Activated CD8-positive, alpha-beta memory T cell treated with anti-CD3 and anti-CD28 coated beads, Interleukin-2, amount 10 ng/mL, durations not matched to agents 7 days and 5 days (primary cell): Measurements from ENCODE around the gene P3H3. TPM values are rescaled to one million over a fixed set of nuclear protein-coding genes. Genes with fewer than 3 reads are reported as not detected.
A peak's percentile ranks its signal among the peaks of the same experiment; 100 is the strongest.

Experiments used
- ATAC-seq: fragments of 150-1000 bp; cut with Tn5 transposase; one replicate; pipeline ENCODE4 v1.10.0; 2021; ENCODE audit warnings: moderate library complexity
- CTCF ChIA-PET: fragments of 350-600 bp; sonication (Branson Sonifier 250); formaldehyde crosslinking; loops from one replicate; lab custom pipeline; 2021; ENCODE audit warnings: antibody characterized with exemption; lab: Charles Lee
- DNase-seq: peaks from one replicate; pipeline ENCODE4 v3.0.0-alpha.2; 2020
- H3K27ac Mint-ChIP-seq: one replicate; pipeline ENCODE4 v1.8.0; 2021; ENCODE audit warnings: mild to moderate bottlenecking, mixed read lengths
- H3K27me3 Mint-ChIP-seq: one replicate; pipeline ENCODE4 v1.8.0; 2021; ENCODE audit warnings: mixed read lengths
- H3K36me3 Mint-ChIP-seq: one replicate; pipeline ENCODE4 v1.8.0; 2021; ENCODE audit warnings: mild to moderate bottlenecking, mixed read lengths
- H3K4me1 Mint-ChIP-seq: one replicate; pipeline ENCODE4 v1.8.0; 2021; ENCODE audit warnings: mixed read lengths
- H3K4me3 Mint-ChIP-seq: one replicate; pipeline ENCODE4 v1.8.0; 2021; ENCODE audit warnings: mild to moderate bottlenecking, moderate library complexity, mixed read lengths
- H3K9me3 Mint-ChIP-seq: one replicate; pipeline ENCODE4 v1.8.0; 2022; ENCODE audit warnings: low read depth, mixed read lengths
- total RNA-seq, 2 experiments: library from RNA; stranded (reverse); gene quantifications; one replicate each; pipeline ENCODE4 v1.2.3, GENCODE V29; 2021

P3H3 gene
- total RNA-seq, 2 experiments from 2014 or later, result 0.23 to 0.99 TPM

- no peak overlapping the region for H3K27ac Mint-ChIP-seq
- CTCF ChIA-PET, result interaction anchor here (0.7 to 10.4 kb wide), 24 partner anchors 11 to 267 kb away, joined by 3 to 120 read pairs (median 4); partner anchors contain the start of genes CDCA3, GNB3, LAG3 and MLF2
- ATAC-seq, result no peak
These were observed 3.3 kb upstream of the P3H3 start for GRCh38 chr12:6824901-6825381.

GRCh38 chr12:6825398-6826124 lies 2.6 kb upstream of the P3H3 start:
- ATAC-seq (peak; percentile 74), DNase-seq (peak; percentile 86)
- H3K27me3 Mint-ChIP-seq, result peaks cover 80% of the 10 kb centered on the region
- no peak overlapping the region for H3K4me3 Mint-ChIP-seq
- no peak overlapping the region for H3K27ac Mint-ChIP-seq
- CTCF ChIA-PET, result interaction anchor here (0.7 to 10.4 kb wide), 25 partner anchors 11 to 263 kb away, joined by 3 to 120 read pairs (median 5); partner anchors contain the start of genes CDCA3, COPS7A, GNB3 and LAG3
- no peaks in the 10 kb centered on the region for H3K9me3 Mint-ChIP-seq
- H3K36me3 Mint-ChIP-seq, result no peaks in the 10 kb centered on the region
- peaks cover 28% of the 10 kb centered on the region for H3K4me1 Mint-ChIP-seq

More at GRCh38 chr12:6824901-6825381, 3.3 kb upstream of the P3H3 start:
- no peak overlapping the region for H3K4me3 Mint-ChIP-seq
- no peak for DNase-seq
- H3K27me3 Mint-ChIP-seq, result peaks cover 76% of the 10 kb centered on the region
- H3K4me1 Mint-ChIP-seq, result peaks cover 28% of the 10 kb centered on the region
- no peaks in the 10 kb centered on the region for H3K36me3 Mint-ChIP-seq
- no peaks in the 10 kb centered on the region for H3K9me3 Mint-ChIP-seq

- CTCF ChIA-PET, result interaction anchor here (0.7 to 10.4 kb wide), 16 partner anchors 11 to 263 kb away, joined by 3 to 120 read pairs (median 6); partner anchors contain the start of genes CDCA3, COPS7A, GNB3 and LAG3
- peaks cover 79% of the 10 kb centered on the region for H3K27me3 Mint-ChIP-seq
- DNase-seq (no peak), ATAC-seq (no peak)
- H3K9me3 Mint-ChIP-seq, result no peaks in the 10 kb centered on the region
- peaks cover 23% of the 10 kb centered on the region for H3K4me1 Mint-ChIP-seq
- H3K27ac Mint-ChIP-seq, result no peak overlapping the region
- H3K4me3 Mint-ChIP-seq, result no peak overlapping the region
- no peaks in the 10 kb centered on the region for H3K36me3 Mint-ChIP-seq
These were observed 2.0 kb upstream of the P3H3 start for GRCh38 chr12:6826125-6826733.

GRCh38 chr12:6826734-6827436 lies 1.3 kb upstream of the P3H3 start:
- no peaks in the 10 kb centered on the region for H3K9me3 Mint-ChIP-seq
- H3K4me3 Mint-ChIP-seq, result no peak overlapping the region
- no peak for ATAC-seq
- H3K4me1 Mint-ChIP-seq, result peaks cover 21% of the 10 kb centered on the region
- CTCF ChIA-PET, result interaction anchor here (0.9 to 10.4 kb wide), 9 partner anchors 10 to 264 kb away, joined by 3 to 120 read pairs (median 7); partner anchors contain the start of genes COPS7A, GNB3, MLF2 and PTMS
- peaks cover 84% of the 10 kb centered on the region for H3K27me3 Mint-ChIP-seq
- DNase-seq, result no peak
- H3K27ac Mint-ChIP-seq, result no peak overlapping the region
- no peaks in the 10 kb centered on the region for H3K36me3 Mint-ChIP-seq

- ATAC-seq, result peak; percentile 24
- no peak overlapping the region for H3K4me3 Mint-ChIP-seq
These were observed 733 bp upstream of the P3H3 start for GRCh38 chr12:6827437-6827911.

GRCh38 chr12:6828781-6829535 lies 751 bp downstream of the P3H3 start:
- CTCF ChIA-PET, result interaction anchor here (0.7 to 10.4 kb wide), 15 partner anchors 8 to 265 kb away, joined by 3 to 120 read pairs (median 4); partner anchors contain the start of genes GNB3, LAG3, MLF2 and USP5
- peaks cover 19% of the 10 kb centered on the region for H3K4me1 Mint-ChIP-seq

More at GRCh38 chr12:6827437-6827911, 733 bp upstream of the P3H3 start:
- H3K4me1 Mint-ChIP-seq, result peaks cover 19% of the 10 kb centered on the region
- no peaks in the 10 kb centered on the region for H3K36me3 Mint-ChIP-seq
- peaks cover 82% of the 10 kb centered on the region for H3K27me3 Mint-ChIP-seq
- no peaks in the 10 kb centered on the region for H3K9me3 Mint-ChIP-seq
- CTCF ChIA-PET, result interaction anchor here (1.6 to 10.4 kb wide), 4 partner anchors 10 to 72 kb away, joined by 3 to 120 read pairs (median 58); partner anchors contain the start of genes GNB3 and MLF2
- DNase-seq, result peak; percentile 67
- no peak overlapping the region for H3K27ac Mint-ChIP-seq

GRCh38 chr12:6829536-6830220 lies 1.5 kb downstream of the P3H3 start:
- no peak for DNase-seq

More at GRCh38 chr12:6828781-6829535, 751 bp downstream of the P3H3 start:
- DNase-seq (no peak), ATAC-seq (peak; percentile 54)
- Mint-ChIP-seq H3K27me3 (peaks cover 69% of the 10 kb centered on the region), H3K27ac (no peak overlapping the region), H3K4me3 (peak overlapping the region; percentile 68), H3K9me3 (no peaks in the 10 kb centered on the region), H3K36me3 (no peaks in the 10 kb centered on the region)

GRCh38 chr12:6830286-6830890 lies 2.2 kb downstream of the P3H3 start:
- no peak overlapping the region for H3K4me3 Mint-ChIP-seq
- no peak overlapping the region for H3K27ac Mint-ChIP-seq
- CTCF ChIA-PET, result interaction anchor here (0.7 to 8.0 kb wide), 8 partner anchors 9 to 266 kb away, joined by 3 to 60 read pairs (median 4); partner anchors contain the start of genes GPR162, MLF2 and PTPN6
- H3K4me1 Mint-ChIP-seq, result peaks cover 18% of the 10 kb centered on the region
- no peaks in the 10 kb centered on the region for H3K9me3 Mint-ChIP-seq
- no peak for DNase-seq
- H3K36me3 Mint-ChIP-seq, result no peaks in the 10 kb centered on the region
- ATAC-seq, result no peak
- H3K27me3 Mint-ChIP-seq, result peaks cover 57% of the 10 kb centered on the region

More at GRCh38 chr12:6829536-6830220, 1.5 kb downstream of the P3H3 start:
- Mint-ChIP-seq H3K27ac (no peak overlapping the region), H3K36me3 (no peaks in the 10 kb centered on the region), H3K27me3 (peaks cover 64% of the 10 kb centered on the region), H3K4me1 (peaks cover 21% of the 10 kb centered on the region), H3K9me3 (no peaks in the 10 kb centered on the region), H3K4me3 (peak overlapping the region; percentile 68)
- CTCF ChIA-PET, result interaction anchor here (0.7 to 10.4 kb wide), 16 partner anchors 8 to 266 kb away, joined by 3 to 120 read pairs (median 4); partner anchors contain the start of genes GNB3, GPR162, MLF2 and USP5
- no peak for ATAC-seq

- Mint-ChIP-seq H3K36me3 (no peaks in the 10 kb centered on the region), H3K9me3 (no peaks in the 10 kb centered on the region), H3K4me1 (peaks cover 19% of the 10 kb centered on the region), H3K27me3 (peaks cover 54% of the 10 kb centered on the region), H3K4me3 (no peak overlapping the region), H3K27ac (no peak overlapping the region)
- CTCF ChIA-PET, result interaction anchor here (0.7 to 6.5 kb wide), 7 partner anchors 9 to 119 kb away, joined by 3 to 60 read pairs (median 4); partner anchors contain the start of genes GPR162, MLF2 and PTPN6
- no peak for ATAC-seq
- DNase-seq, result no peak
These were observed 2.8 kb downstream of the P3H3 start for GRCh38 chr12:6830999-6831398.

GRCh38 chr12:6831450-6831995 lies 3.3 kb downstream of the P3H3 start:
- no peak overlapping the region for H3K4me3 Mint-ChIP-seq
- H3K36me3 Mint-ChIP-seq, result no peaks in the 10 kb centered on the region
- no peak overlapping the region for H3K27ac Mint-ChIP-seq
- no peak for ATAC-seq
- no peak for DNase-seq
- H3K4me1 Mint-ChIP-seq, result peaks cover 19% of the 10 kb centered on the region
- CTCF ChIA-PET, result interaction anchor here (1.7 to 6.6 kb wide), 6 partner anchors 10 to 85 kb away, joined by 4 to 60 read pairs (median 21); partner anchors contain the start of genes CDCA3, GPR162, MLF2 and TPI1
- H3K27me3 Mint-ChIP-seq, result peaks cover 49% of the 10 kb centered on the region
- no peaks in the 10 kb centered on the region for H3K9me3 Mint-ChIP-seq

- no peak overlapping the region for H3K27ac Mint-ChIP-seq
- no peaks in the 10 kb centered on the region for H3K9me3 Mint-ChIP-seq
- DNase-seq, result no peak
- CTCF ChIA-PET, result interaction anchor here (0.8 to 6.6 kb wide), 8 partner anchors 11 to 162 kb away, joined by 3 to 60 read pairs (median 8); partner anchors contain the start of genes CDCA3, GPR162, MLF2 and TPI1
- H3K4me1 Mint-ChIP-seq, result peaks cover 19% of the 10 kb centered on the region
- H3K27me3 Mint-ChIP-seq, result peaks cover 43% of the 10 kb centered on the region
- no peaks in the 10 kb centered on the region for H3K36me3 Mint-ChIP-seq
- no peak for ATAC-seq
- no peak overlapping the region for H3K4me3 Mint-ChIP-seq
These were observed 3.9 kb downstream of the P3H3 start for GRCh38 chr12:6832125-6832524.
